NCI-H774 (cell line): ENCODE measurements around the gene FBXL2.
"Not testable (repeated sequence)": the region's sequence is repeated elsewhere in the genome, so short reads cannot be mapped to it uniquely, and the experiment has no call there.

ENCODE experiments used
- DNase-seq: peaks from one replicate; lab custom pipeline; 2025; lab: John Stamatoyannopoulos, UW

The FBXL2 gene

DNA sequence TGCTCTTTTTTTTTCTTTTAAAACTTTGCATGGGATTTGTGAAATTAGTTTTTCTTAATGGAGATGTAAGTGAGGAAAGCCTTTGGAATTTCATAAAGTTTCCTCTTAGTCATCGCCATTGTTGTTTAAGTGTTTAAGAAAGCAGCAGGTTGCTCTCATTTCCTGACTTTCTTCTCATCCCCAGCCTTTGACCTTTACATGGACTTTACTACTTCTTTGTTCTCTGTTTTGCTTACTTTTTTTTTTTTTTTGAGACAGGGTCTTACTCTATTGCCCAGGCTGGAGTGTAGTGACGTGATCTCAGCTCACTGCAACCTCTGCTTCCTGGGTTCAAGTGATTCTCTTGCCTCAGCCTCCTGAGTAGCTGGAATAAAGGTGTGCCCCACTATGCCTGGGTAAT is 38.6 kb downstream of the FBXL2 start:
- DNase-seq, result no peak

GRCh38 chr3:33317963-33318709 is 40.9 kb downstream of the FBXL2 start:
- DNase-seq, result no peak

DNA sequence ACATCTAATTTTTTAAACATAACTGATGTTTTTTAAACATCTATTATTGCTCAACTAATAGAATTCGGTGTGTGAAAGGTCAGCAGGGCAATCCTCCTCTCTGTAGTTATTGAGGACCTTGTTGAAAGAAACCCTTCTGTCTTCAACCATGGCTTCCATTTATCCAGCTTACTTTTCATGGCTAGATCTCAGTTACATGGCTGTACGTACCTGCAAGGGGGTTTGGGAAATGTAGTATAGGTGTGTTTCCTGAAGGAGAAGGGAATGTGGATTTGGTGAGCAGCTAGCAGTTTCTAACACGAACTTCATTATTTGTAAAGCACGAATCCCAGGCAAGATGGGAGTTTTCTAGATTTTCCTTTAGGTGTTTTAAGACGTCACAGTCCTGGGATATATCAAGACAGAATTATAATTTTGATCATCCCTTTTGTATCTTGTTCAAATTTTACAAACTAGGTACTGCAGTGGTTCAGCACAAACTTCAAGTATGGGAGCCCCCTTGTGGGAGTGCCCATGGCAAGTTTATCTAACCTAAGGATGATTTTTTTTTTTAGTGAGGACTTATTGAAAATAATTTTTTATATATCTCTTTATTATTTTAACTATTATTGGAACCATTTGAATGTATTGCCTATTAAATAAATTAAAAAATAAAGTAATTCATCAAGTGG is 41.6 kb downstream of the FBXL2 start:
- no peak for DNase-seq

DNA sequence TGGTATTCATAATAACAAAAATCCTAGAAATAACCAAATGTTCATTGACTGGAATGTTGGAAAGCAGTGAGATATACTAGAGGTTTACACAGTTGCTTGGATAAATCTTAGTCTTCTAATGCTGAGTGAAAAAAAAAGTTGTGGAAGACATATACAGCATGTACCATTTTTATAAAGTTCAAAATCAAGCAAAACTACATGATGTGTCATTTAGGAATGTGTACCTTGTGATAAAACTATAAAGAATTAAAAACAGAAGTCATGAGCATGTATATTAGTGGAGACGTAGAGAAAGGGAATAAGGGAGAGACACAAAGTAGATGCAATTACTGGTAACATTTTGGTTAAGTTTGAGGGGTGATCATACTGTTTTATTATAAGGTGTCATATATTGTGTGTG is 45.2 kb downstream of the FBXL2 start:
- DNase-seq, result no peak

DNA sequence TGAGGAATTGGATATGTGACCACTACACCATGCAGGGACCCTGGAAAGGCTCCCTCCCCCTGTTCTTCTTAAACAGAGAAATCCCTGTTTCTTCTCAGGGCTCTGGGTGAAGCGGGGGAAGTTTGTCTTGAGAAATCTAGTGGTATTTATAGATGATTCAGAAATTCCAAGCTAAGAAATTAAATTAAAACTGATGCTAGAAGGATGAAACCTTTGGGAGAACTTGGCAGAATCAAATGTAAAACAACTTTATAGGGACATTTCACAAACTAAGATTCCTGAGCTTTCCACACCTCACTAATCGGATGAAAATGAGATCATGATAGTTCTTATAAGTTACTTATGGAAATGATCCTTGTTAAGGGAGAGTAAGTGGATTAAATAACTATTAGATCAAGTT is 54.2 kb downstream of the FBXL2 start:
- DNase-seq, result no peak

- no peak for DNase-seq
These were observed 57.1 kb downstream of the FBXL2 start for GRCh38 chr3:33334364-33334763.

DNA sequence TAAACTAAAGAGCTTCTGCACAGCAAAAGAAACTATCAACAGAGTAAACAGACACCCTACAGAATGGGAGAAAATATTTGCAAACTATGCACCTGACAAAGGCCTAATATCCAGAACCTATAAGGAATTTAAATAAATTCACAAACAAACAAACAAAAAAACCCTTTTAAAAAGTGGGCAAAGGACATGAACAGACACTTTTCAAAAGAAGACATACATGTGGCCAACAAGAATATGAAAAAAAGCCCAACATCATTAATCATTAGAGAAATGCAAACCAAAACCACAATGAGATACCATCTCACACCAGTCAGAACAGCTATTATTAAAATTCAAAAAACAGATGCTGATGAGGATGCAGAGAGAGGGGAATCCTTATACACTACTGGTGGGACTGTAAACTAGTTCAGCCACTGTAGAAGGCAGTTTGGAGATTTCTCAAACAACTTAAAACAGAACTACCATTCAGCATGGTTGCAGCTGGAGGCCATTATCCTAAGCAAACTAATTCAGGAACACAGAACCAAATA is 61.8 kb downstream of the FBXL2 start:
- DNase-seq, result not testable (repeated sequence)

- no peak for DNase-seq
These were observed 62.5 kb downstream of the FBXL2 start for GRCh38 chr3:33339758-33340157.

DNA sequence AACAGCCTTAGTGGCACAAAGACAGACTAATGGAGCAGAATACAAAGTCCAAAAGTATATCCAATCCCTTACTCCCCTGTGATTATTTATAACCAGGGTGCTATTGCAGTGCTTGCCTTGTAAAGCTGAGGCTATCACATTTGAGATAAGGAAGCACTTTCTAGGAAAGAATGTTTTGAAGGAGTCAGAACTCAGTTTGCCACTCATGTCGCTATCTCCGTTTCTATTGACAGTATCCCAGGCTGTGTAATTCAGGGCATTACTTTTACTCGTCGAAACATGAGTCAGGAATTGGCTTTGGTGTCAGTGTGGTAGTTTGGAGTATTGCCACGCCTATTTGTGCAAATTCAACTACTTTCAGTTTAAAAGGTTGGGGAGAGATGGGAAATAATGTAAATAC is 78.4 kb downstream of the FBXL2 start:
- no peak for DNase-seq

GRCh38 chr3:33358172-33358781 is 81.0 kb downstream of the FBXL2 start:
- no peak for DNase-seq

DNA sequence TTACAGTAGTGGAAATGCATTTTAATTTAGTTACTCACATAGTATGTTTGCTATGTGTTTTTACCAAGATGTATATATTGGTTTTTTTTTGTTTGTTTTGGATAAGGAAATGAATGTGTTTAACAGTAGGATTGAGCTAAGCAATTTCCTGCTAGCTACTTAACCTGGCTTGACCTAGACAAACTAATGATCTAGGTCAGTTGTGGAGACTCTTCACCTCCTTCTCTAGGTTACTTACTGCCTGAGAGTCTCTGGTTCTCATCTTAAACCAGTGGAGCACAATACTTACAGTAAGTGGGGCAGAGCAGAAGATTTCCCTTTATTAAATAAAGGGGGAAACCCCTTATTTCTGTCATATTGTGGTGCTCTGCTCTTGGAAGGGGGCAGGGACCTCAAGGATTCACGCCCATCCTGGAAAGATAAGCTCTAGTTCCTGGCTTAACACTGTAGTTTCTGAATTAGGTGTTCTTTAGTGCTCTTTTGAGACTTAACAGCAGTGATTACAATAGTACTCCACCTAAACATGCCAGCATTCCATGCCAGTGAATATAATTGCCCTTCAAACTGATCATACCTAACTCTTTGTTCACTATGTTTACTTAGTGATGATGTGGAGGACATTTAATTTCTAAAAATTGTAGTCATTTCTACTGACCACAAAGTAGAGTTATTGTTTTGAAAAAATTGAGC is 83.0 kb downstream of the FBXL2 start:
- no peak for DNase-seq

DNA sequence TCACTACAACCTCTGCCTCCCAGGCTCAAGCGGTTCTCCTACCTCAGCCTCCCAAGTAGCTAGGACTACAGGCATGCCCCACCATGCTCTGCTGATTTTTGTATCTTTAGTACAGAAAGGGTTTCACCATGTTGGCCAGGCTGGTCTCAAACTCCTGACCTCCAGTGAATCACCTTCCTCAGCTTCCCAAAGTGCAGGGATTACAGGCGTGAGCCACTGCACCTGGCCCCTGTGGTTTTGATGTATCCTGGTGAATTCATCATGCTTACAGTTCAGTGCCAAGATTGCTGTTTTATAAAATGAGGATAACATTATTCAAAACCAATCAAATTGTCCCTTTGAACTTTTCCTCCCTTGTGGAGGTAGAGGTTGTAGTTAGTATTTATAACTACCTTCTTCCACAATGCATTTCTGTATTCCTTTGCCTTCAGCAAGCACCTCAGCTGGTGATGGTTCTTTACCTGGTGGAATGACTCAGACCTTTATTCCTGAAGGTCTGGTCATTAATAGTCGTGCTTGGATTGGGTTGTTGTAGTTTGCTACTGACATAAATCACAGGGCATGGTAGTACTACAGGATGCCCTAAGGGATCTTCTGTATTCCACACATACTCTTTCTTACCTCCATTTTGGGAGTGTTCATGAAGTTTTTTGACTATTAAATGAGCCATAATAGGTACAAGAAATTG is 86.0 kb downstream of the FBXL2 start:
- DNase-seq, result no peak

- no peak for DNase-seq
These were observed 86.8 kb downstream of the FBXL2 start for GRCh38 chr3:33364060-33364459.

DNA sequence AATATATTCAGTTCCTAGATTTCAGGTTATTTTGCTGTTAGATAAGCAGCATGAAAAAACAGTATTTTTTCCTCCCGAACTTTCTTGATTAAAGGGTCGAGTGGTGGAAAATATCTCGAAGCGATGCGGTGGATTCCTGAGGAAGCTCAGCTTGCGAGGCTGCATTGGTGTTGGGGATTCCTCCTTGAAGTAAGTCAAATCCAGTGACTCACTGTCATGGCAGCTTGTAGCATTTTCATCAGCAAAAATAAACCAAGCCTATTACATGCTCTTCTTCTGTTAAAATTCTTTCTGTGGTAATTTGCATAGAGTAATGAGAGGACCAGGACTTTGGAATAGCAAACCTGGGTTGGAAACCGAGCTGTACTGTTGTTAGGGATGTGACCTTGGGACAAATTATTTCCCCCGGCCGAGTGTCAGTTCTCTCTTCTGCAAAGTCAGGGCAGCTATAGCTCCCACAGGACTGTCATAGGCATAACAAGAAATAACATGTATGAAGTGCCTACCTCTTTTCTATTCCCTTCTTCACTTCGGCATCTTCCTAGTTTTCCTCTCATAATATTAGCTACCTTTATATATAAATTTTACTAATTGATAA is 87.4 kb downstream of the FBXL2 start:
- no peak for DNase-seq

GRCh38 chr3:33372218-33373081 is 95.2 kb downstream of the FBXL2 start:
- peak; percentile 2 for DNase-seq

- DNase-seq, result no peak
These were observed 95.8 kb downstream of the FBXL2 start for GRCh38 chr3:33373082-33373437.

DNA sequence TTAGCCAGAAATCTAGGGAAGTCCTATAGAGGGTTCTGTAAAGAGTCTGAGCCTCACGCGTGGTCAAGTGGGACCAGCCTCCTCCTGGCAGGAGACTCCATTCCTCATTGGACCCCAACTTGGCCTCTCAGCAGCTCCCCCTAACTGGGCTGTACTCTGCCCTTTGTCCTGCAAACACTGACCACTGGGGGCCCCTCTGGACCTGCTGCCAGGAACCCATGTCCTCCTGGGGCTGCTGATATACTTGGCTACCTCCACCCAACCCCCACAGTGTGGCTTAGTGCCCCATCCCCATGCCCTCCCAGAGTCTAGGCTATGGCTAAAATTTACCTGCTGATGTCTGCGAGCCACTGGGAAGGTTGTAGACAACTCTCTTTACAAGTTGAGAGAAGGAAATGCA is 100.2 kb downstream of the FBXL2 start:
- DNase-seq, result no peak

- DNase-seq, result no peak
These were observed 100.7 kb downstream of the FBXL2 start for GRCh38 chr3:33377931-33378330.

- DNase-seq, result no peak
These were observed 103.4 kb downstream of the FBXL2 start for GRCh38 chr3:33380653-33381052.

- DNase-seq, result no peak
These were observed 106.7 kb downstream of the FBXL2 start for GRCh38 chr3:33383951-33384350.

DNA sequence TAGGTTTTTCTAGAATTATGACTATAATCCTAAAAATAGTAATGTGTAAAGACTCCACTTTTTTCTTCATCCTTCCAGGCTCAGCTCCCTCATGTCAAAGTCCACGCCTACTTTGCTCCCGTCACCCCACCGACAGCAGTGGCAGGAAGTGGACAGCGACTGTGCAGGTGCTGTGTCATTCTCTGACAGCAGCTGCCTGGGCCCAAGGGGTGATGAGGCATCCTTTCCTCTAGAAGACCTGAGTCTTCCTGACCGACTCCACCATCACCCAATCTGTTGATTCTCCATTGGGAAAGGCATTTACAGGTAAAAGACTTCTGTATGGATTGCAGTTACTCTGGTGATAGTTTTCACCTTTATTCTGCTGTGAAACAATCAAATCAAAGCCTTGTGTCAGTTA is 108.2 kb downstream of the FBXL2 start:
- DNase-seq, result no peak
